ENCODE data around the gene KLLN. TPM values are rescaled to one million over a fixed set of nuclear protein-coding genes. Genes with fewer than 3 reads are reported as not detected.

KLLN gene
- total and polyA plus RNA-seq, 2 of the 8 experiments (the other 6 are each of a cell fraction or from before 2014, with no cell fraction given) = 0.24 to 0.73 TPM

GRCh38 chr10:87843714-87844113 lies 19.6 kb downstream of the KLLN start (continued):
- TF ChIP-seq ZNF274 (IDR thresholded peaks at IDR 0.05; ENCODE audit: borderline replicate concordance, extremely low read depth, low read length) (no peak), CEBPB (IDR thresholded peaks at IDR 0.05; ENCODE audit: low read depth, low read length) (no peak), RFX5 (IDR thresholded peaks at IDR 0.05; ENCODE audit: borderline replicate concordance, low read depth, low read length) (no peak), SP4 (IDR thresholded peaks at IDR 0.05; ENCODE audit: low read length) (no peak), KDM1A (IDR thresholded peaks at IDR 0.05; ENCODE audit: borderline replicate concordance, low read length) (no peak), NANOG (IDR thresholded peaks at IDR 0.05; ENCODE audit: insufficient read depth, low read depth, low read length, poor library complexity, severe bottlenecking) (no peak)
